CD8-positive, alpha-beta memory T cell (primary cell): ENCODE data around the gene DEDD2. TPM values are rescaled to one million over a fixed set of nuclear protein-coding genes. Genes with fewer than 3 reads are reported as not detected.

ENCODE experiments used
- CTCF ChIA-PET: fragments of 350-600 bp; sonication (Branson Sonifier 250); formaldehyde crosslinking; loops from one replicate; lab custom pipeline; 2021; ENCODE audit warnings: antibody characterized with exemption; lab: Charles Lee
- POLR2A ChIA-PET: fragments of 350-600 bp; sonication (Branson Sonifier 250); formaldehyde crosslinking; loops from one replicate; lab custom pipeline; 2021; ENCODE audit warnings: antibody characterized with exemption; lab: Charles Lee
- DNase-seq, 5 donors: peaks; one replicate each; pipeline versions ENCODE4 v3.0.0 to v3.0.0-alpha.2; 2020 to 2022; ENCODE audit warnings: mixed read lengths in 1 of 5
- H3K27ac ChIP-seq: one replicate; pipeline ENCODE4 v1.7.0; 2013; ENCODE audit warnings: low read depth, mild to moderate bottlenecking, low read length, moderate library complexity
- H3K27me3 ChIP-seq: 2 replicates; pipeline ENCODE4 v1.7.0; 2013; ENCODE audit warnings: low read length, mild to moderate bottlenecking; ENCODE audit not compliant: insufficient read depth, poor library complexity, severe bottlenecking
- H3K36me3 ChIP-seq: 2 replicates; pipeline ENCODE4 v1.7.0; 2013; ENCODE audit warnings: mild to moderate bottlenecking, low read length, moderate library complexity; ENCODE audit not compliant: insufficient read depth
- H3K4me1 ChIP-seq: 2 replicates; pipeline ENCODE4 v1.7.0; 2013; ENCODE audit warnings: mild to moderate bottlenecking, low read length, moderate library complexity; ENCODE audit not compliant: insufficient read depth
- H3K4me3 ChIP-seq: 2 replicates; pipeline ENCODE4 v1.7.0; 2013; ENCODE audit warnings: mild to moderate bottlenecking, low read length
- H3K9me3 ChIP-seq: 2 replicates; pipeline ENCODE4 v1.7.0; 2013; ENCODE audit warnings: mild to moderate bottlenecking, low read length
- H3K27ac Mint-ChIP-seq, 8 donors: one replicate each; pipeline ENCODE4 v1.8.0; 2020 to 2021; ENCODE audit warnings: mixed read lengths in 8 of 8, mild to moderate bottlenecking in 6 of 8, inconsistent platforms in 3 of 8, moderate library complexity in 3 of 8
- H3K27me3 Mint-ChIP-seq, 2 donors: one replicate each; pipeline ENCODE4 v1.8.0; 2020 to 2021; ENCODE audit warnings: mixed read lengths in 2 of 2, mild to moderate bottlenecking in 1 of 2, moderate library complexity in 1 of 2
- H3K36me3 Mint-ChIP-seq, 3 donors: one replicate each; pipeline ENCODE4 v1.8.0; 2020 to 2021; ENCODE audit warnings: mixed read lengths in 3 of 3, inconsistent platforms in 1 of 3, mild to moderate bottlenecking in 1 of 3
- H3K4me1 Mint-ChIP-seq, 3 donors: one replicate each; pipeline ENCODE4 v1.8.0; 2020 to 2021; ENCODE audit warnings: mixed read lengths in 3 of 3, inconsistent platforms in 1 of 3, mild to moderate bottlenecking in 1 of 3
- H3K4me3 Mint-ChIP-seq, 7 donors: one replicate each; pipeline ENCODE4 v1.8.0; 2020 to 2021; ENCODE audit warnings: mixed read lengths in 7 of 7, mild to moderate bottlenecking in 6 of 7, moderate library complexity in 4 of 7, inconsistent platforms in 2 of 7
- H3K9me3 Mint-ChIP-seq, 5 donors: one replicate each; pipeline ENCODE4 v1.8.0; 2020 to 2022; ENCODE audit warnings: mixed read lengths in 5 of 5, mild to moderate bottlenecking in 3 of 5, moderate library complexity in 2 of 5, inconsistent platforms in 1 of 5
- polyA plus RNA-seq: library from polyadenylated mRNA; unstranded; fragments of 300-500 nt; fragmentation: Illumina TruSeq; gene quantifications from one replicate; pipeline ENCODE4 v1.2.3, GENCODE V29; 2021
- total RNA-seq, 2 experiments: library from RNA; stranded (reverse); gene quantifications; one replicate each; pipeline ENCODE4 v1.2.3, GENCODE V29; 2021

The DEDD2 gene
- total and polyA plus RNA-seq, 3 experiments from 2014 or later, result 30.0 to 163 (median 32.7) TPM

DNA sequence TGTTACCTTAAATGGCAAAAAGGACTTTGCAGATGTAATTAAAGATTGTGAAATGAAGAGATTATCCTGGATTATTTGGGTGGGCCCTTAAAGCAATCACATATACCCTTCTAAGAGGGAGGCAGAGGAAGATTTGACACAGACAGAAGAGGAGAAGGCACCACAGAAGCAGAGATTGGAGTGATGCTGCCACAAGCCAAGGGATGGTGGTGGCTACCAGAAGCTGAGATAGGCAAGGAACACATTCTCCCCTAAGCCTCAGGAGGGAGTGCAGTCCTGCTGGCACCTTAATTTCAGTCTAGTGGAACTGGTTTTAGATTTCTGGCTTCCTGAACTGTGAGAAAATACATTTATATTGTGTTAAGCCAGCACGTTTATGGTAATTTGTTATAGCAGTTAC lies 24.2 kb downstream of the DEDD2 start:
- Histone ChIP-seq H3K4me3 (no peak overlapping the region), H3K9me3 (no peaks in the 10 kb centered on the region), H3K4me1 (peaks cover 48% of the 10 kb centered on the region), H3K27me3 (no peaks in the 10 kb centered on the region), H3K36me3 (peaks cover 6% of the 10 kb centered on the region), H3K27ac (no peak overlapping the region)
- CTCF ChIA-PET, result no interaction called here
- H3K27ac Mint-ChIP-seq, result peak overlapping the region in 1 of 8 donors; percentile 69
- peaks cover 0 to 1% of the 10 kb centered on the region in 2 donors for H3K27me3 Mint-ChIP-seq
- POLR2A ChIA-PET, result no interaction called here
- H3K4me1 Mint-ChIP-seq, result peaks cover 61 to 74% (median 73%) of the 10 kb centered on the region in 3 donors
- H3K9me3 Mint-ChIP-seq, result peaks cover 0 to 3% (median 0%) of the 10 kb centered on the region in 5 donors
- DNase-seq, result no peak
- H3K4me3 Mint-ChIP-seq, result peak overlapping the region in 1 of 7 donors; percentile 15
- H3K36me3 Mint-ChIP-seq, result peaks cover 0 to 18% (median 7%) of the 10 kb centered on the region in 3 donors

DNA sequence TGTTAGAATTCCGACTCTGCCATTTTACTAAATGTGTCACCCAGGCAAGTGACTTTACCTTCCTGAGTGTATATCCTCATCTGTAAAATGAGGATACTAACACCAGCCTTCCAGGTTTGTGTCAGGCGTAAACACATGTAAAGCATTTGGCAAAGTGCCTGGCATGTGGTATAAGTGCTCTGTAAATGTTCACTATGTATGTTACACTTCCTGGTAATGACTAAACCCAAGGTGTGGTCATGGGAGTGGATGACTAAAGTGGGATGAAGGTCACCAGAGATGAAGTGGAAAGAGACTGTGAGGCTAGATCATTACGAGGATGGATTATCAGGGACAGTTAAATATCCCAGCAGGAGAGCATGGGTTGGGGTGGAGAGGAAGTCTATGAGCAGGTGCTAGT lies 25.6 kb downstream of the DEDD2 start:
- ChIA-PET POLR2A (no interaction called here), CTCF (no interaction called here)
- H3K4me1 Mint-ChIP-seq, result peaks cover 54 to 67% (median 67%) of the 10 kb centered on the region in 3 donors
- H3K4me1 ChIP-seq, result peaks cover 33% of the 10 kb centered on the region
- H3K36me3 Mint-ChIP-seq, result peaks cover 0 to 8% (median 7%) of the 10 kb centered on the region in 3 donors
- H3K4me3 ChIP-seq, result no peak overlapping the region
- no peak for DNase-seq
- no peaks in the 10 kb centered on the region for H3K9me3 ChIP-seq
- peaks cover 0 to 3% (median 0%) of the 10 kb centered on the region in 5 donors for H3K9me3 Mint-ChIP-seq
- H3K27ac ChIP-seq, result no peak overlapping the region
- no peaks in the 10 kb centered on the region for H3K36me3 ChIP-seq
- peak overlapping the region in 2 of 7 donors; percentile 1 to 8 for H3K4me3 Mint-ChIP-seq
- no peaks in the 10 kb centered on the region for H3K27me3 ChIP-seq
- H3K27ac Mint-ChIP-seq, result peak overlapping the region in 6 of 8 donors; percentile 2 to 79 (median 31)
- H3K27me3 Mint-ChIP-seq, result no peaks in the 10 kb centered on the region

DNA sequence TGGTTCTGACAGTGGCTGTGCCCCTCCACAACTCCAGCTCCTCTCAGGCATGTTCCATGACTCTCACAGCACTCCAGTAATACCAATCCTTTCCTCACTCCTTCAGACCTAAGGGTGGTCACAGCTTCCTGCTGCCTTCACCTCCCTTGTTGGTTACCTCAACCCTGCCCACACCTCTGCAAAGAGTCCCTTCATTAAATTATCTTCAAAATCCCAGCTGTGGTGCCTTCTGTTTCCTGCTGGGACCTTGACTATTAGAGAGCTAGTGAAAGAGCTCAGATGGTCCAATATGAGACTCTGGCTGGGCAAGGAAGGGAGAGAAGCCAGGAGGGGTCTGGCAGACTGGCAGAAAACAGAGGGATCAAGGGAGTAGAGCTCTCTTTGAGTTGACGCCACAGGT lies 26.1 kb downstream of the DEDD2 start:
- Mint-ChIP-seq H3K9me3 (peaks cover 0 to 3% (median 0%) of the 10 kb centered on the region in 5 donors), H3K36me3 (peaks cover 0 to 7% (median 3%) of the 10 kb centered on the region in 3 donors), H3K4me1 (peaks cover 54 to 67% (median 64%) of the 10 kb centered on the region in 3 donors), H3K27ac (peak overlapping the region in 7 of 8 donors; percentile 24 to 87 (median 53)), H3K27me3 (peaks cover 0 to 3% of the 10 kb centered on the region in 2 donors), H3K4me3 (peak overlapping the region in 3 of 7 donors; percentile 8 to 67 (median 44))
- POLR2A ChIA-PET, result no interaction called here
- Histone ChIP-seq H3K36me3 (no peaks in the 10 kb centered on the region), H3K27ac (no peak overlapping the region), H3K9me3 (no peaks in the 10 kb centered on the region), H3K4me1 (peaks cover 28% of the 10 kb centered on the region), H3K27me3 (no peaks in the 10 kb centered on the region), H3K4me3 (no peak overlapping the region)
- CTCF ChIA-PET, result no interaction called here
- DNase-seq, result no peak

DNA sequence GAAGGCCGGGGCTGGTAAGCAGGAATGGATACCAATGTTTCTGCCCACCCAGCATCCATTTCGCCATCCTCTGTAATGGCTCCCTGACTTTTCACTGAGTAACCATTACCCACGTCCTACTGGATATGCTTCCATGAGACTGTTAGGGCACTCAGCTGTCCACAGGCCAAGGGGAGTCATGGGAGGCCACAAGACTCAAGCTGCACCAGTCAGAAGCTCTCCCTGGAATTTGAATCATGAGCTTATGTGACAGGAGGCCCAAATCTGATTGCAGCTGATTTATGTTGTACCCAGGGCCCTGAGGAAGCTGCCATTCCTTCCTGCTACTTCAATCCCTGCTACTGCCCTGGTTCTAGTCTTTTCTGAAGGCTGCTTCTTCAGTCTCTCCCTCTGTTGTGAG lies 28.3 kb downstream of the DEDD2 start:
- Mint-ChIP-seq H3K9me3 (peaks cover 0 to 3% (median 0%) of the 10 kb centered on the region in 5 donors), H3K27ac (peak overlapping the region in 2 of 8 donors; percentile 42 to 54), H3K27me3 (peaks cover 0 to 4% of the 10 kb centered on the region in 2 donors), H3K4me1 (peaks cover 67 to 79% (median 75%) of the 10 kb centered on the region in 3 donors), H3K4me3 (no peak overlapping the region), H3K36me3 (peaks cover 0 to 3% (median 0%) of the 10 kb centered on the region in 3 donors)
- Histone ChIP-seq H3K36me3 (no peaks in the 10 kb centered on the region), H3K9me3 (no peaks in the 10 kb centered on the region), H3K27ac (no peak overlapping the region), H3K4me3 (no peak overlapping the region), H3K4me1 (peaks cover 33% of the 10 kb centered on the region), H3K27me3 (no peaks in the 10 kb centered on the region)
- POLR2A ChIA-PET, result interaction anchor here (0.6 kb wide), 1 partner anchor 12 kb away, joined by 3 read pairs; no protein-coding TSS in a partner anchor
- DNase-seq, result no peak
- CTCF ChIA-PET, result interaction anchor here (1.0 to 1.7 kb wide), 3 partner anchors 12 to 56 kb away, joined by 3 to 6 read pairs (median 3); partner anchors contain the start of gene POU2F2

DNA sequence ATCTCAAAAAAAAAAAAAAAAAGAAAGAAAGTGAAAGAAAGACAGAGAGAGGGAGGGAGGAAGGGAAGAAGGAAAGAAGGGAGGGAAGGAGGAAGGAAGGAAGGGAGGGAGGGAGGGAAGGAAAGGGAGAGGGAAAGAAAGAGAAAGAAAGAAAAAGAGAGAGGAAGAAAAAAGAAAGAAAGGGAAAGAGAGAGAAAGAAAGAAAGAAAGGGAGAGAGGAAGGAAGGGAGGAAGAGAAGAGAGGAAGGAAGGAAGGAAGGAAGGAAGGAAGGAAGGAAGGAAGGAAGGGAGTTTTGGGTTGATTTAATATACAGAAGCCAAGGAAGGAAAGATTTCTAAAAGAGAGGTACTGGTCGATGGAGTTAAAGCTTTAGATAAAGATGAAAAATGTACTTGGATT lies 28.8 kb downstream of the DEDD2 start:
- no peaks in the 10 kb centered on the region for H3K9me3 ChIP-seq
- CTCF ChIA-PET, result interaction anchor here (1.0 to 1.7 kb wide), 2 partner anchors 12 to 56 kb away, joined by 3 to 6 read pairs; partner anchors contain the start of gene POU2F2
- H3K36me3 Mint-ChIP-seq, result peaks cover 0 to 2% (median 0%) of the 10 kb centered on the region in 3 donors
- peaks cover 0 to 3% (median 0%) of the 10 kb centered on the region in 5 donors for H3K9me3 Mint-ChIP-seq
- H3K4me3 ChIP-seq, result no peak overlapping the region
- no peak overlapping the region for H3K4me3 Mint-ChIP-seq
- H3K27me3 ChIP-seq, result no peaks in the 10 kb centered on the region
- peaks cover 66 to 76% (median 74%) of the 10 kb centered on the region in 3 donors for H3K4me1 Mint-ChIP-seq
- H3K4me1 ChIP-seq, result peaks cover 37% of the 10 kb centered on the region
- H3K27ac Mint-ChIP-seq, result peak overlapping the region in 4 of 8 donors; percentile 18 to 56 (median 44)
- POLR2A ChIA-PET, result interaction anchor here (0.6 kb wide), 1 partner anchor 13 kb away, joined by 3 read pairs; no protein-coding TSS in a partner anchor
- H3K27me3 Mint-ChIP-seq, result peaks cover 0 to 4% of the 10 kb centered on the region in 2 donors
- no peaks in the 10 kb centered on the region for H3K36me3 ChIP-seq
- DNase-seq, result no peak
- H3K27ac ChIP-seq, result no peak overlapping the region

DNA sequence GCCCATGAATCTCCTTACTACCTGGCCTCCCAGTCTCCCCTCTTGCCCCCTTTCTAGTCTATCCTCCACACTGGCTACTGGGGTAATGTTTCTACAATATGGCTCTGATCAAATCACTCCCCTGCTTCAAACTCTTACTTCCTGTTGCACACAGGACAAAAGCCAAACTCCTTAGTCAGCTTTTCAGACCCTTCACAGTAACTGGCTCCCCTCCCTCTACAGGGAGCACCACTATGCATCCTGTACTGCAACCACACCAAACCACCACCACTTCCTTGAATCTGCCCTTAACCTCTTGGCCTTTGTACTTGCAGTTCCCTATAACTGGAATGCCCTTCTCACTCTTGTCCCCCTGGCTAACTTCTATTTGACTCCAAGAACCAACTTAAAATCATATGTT lies 32.2 kb downstream of the DEDD2 start:
- ChIA-PET POLR2A (interaction anchor here (0.6 to 1.8 kb wide), 2 partner anchors 14 to 89 kb away, joined by 5 to 7 read pairs; no protein-coding TSS in a partner anchor), CTCF (interaction anchor here (0.7 to 2.2 kb wide), 15 partner anchors 9 to 126 kb away, joined by 3 to 10 read pairs (median 4); partner anchors contain the start of gene DEDD2)
- Histone ChIP-seq H3K9me3 (no peaks in the 10 kb centered on the region), H3K4me3 (no peak overlapping the region), H3K36me3 (no peaks in the 10 kb centered on the region), H3K27ac (no peak overlapping the region), H3K4me1 (peaks cover 21% of the 10 kb centered on the region), H3K27me3 (peaks cover under 1% of the 10 kb centered on the region)
- peak in 1 of 5 donors; percentile 34 for DNase-seq
- Mint-ChIP-seq H3K27ac (peak overlapping the region; percentile 6 to 89 (median 61)), H3K4me1 (peaks cover 56 to 64% (median 57%) of the 10 kb centered on the region in 3 donors), H3K9me3 (no peaks in the 10 kb centered on the region), H3K36me3 (no peaks in the 10 kb centered on the region), H3K4me3 (peak overlapping the region; percentile 0 to 62 (median 42)), H3K27me3 (peaks cover 0 to 6% of the 10 kb centered on the region in 2 donors)

DNA sequence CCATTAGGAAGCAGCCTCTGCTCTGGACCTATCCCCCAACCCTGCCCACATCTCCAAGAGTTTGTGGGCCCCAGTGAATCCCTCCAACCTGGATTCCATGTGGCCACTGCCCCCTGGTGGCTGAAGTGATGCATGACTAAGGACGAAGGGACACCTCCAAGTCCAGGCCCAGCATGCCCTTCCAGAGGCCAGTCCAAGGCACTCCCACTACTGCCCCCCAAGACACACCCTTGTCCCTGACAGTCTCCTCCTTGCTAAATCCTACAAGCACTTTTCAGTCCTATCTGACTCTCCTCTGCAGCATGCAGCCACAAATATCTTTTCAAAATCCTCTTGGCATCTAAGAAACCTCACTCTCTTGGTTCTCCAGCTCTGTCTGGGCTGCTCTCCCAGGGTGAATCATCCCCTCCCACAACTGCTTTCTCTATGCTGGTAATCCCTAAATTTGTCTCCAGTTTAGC lies 33.0 kb downstream of the DEDD2 start:
- peaks cover 0 to 8% of the 10 kb centered on the region in 2 donors for H3K27me3 Mint-ChIP-seq
- H3K4me3 Mint-ChIP-seq, result peak overlapping the region in 6 of 7 donors; percentile 15 to 77 (median 50)
- Histone ChIP-seq H3K27me3 (peaks cover 7% of the 10 kb centered on the region), H3K27ac (no peak overlapping the region), H3K36me3 (no peaks in the 10 kb centered on the region), H3K4me1 (peaks cover 21% of the 10 kb centered on the region), H3K9me3 (no peaks in the 10 kb centered on the region), H3K4me3 (no peak overlapping the region)
- ChIA-PET CTCF (interaction anchor here (0.7 to 2.8 kb wide), 16 partner anchors 8 to 127 kb away, joined by 3 to 19 read pairs (median 4); partner anchors contain the start of genes DEDD2 and POU2F2), POLR2A (interaction anchor here (1.8 kb wide), 1 partner anchor 15 kb away, joined by 7 read pairs; no protein-coding TSS in a partner anchor)
- peaks cover 49 to 60% (median 50%) of the 10 kb centered on the region in 3 donors for H3K4me1 Mint-ChIP-seq
- no peaks in the 10 kb centered on the region for H3K9me3 Mint-ChIP-seq
- no peaks in the 10 kb centered on the region for H3K36me3 Mint-ChIP-seq
- peak; percentile 45 to 84 (median 60) for DNase-seq
- peak overlapping the region in 7 of 8 donors; percentile 13 to 94 (median 68) for H3K27ac Mint-ChIP-seq
